ENCODE results near the gene FHOD3. TPM values are rescaled to one million over a fixed set of nuclear protein-coding genes. Genes with fewer than 3 reads are reported as not detected.
A peak's percentile ranks its signal among the peaks of the same experiment; 100 is the strongest.

FHOD3 gene
- total and polyA plus RNA-seq, 9 of the 15 experiments (the other 6 are each of a cell fraction or from before 2014, with no cell fraction given) = 0.11 TPM; not detected in 8

- TF ChIP-seq ZNF174 (CRISPR knock-in tag; IDR thresholded peaks at IDR 0.05) = no peak
Measured at GRCh38 chr18:36459203-36459602, 161.7 kb downstream of the FHOD3 start (continued).

- Histone ChIP-seq H3K4me3 (no peak overlapping the region), H3K27ac (ENCODE audit: extremely low read depth, low read depth, low read length) (no peak overlapping the region), H3K4me2 (ENCODE audit: insufficient read depth, low read length) (no peak overlapping the region), H4K20me1 (replicated peaks; ENCODE audit: control insufficient read depth, insufficient read depth, low read length) (no peaks in the 10 kb centered on the region), H3K9ac (ENCODE audit: insufficient read depth in 1 of 2, low read depth in 2 of 2, low read length in 2 of 2) (no peak overlapping the region), H2AFZ (ENCODE audit: low read depth, low read length) (no peak overlapping the region), H3K79me2 (ENCODE audit: control insufficient read depth, insufficient read depth, low read length) (no peaks in the 10 kb centered on the region), H3K36me3 (ENCODE audit: control insufficient read depth, insufficient read depth, low read length) (no peaks in the 10 kb centered on the region), H3K9me3 (replicated peaks; ENCODE audit: control insufficient read depth, insufficient read depth, low read depth, low read length) (no peaks in the 10 kb centered on the region), H3K27me3 (ENCODE audit: control insufficient read depth in 2 of 2, insufficient read depth in 2 of 2, low read length in 2 of 2) (peaks cover 3 to 5% of the 10 kb centered on the region in 2 experiments; a peak in 1 of 5 replicates), H3K9me1 (ENCODE audit: control insufficient read depth, insufficient read depth, low read length) (no peaks in the 10 kb centered on the region), H3K4me1 (replicated peaks in 1 of 2; ENCODE audit: control insufficient read depth in 2 of 2, insufficient read depth in 2 of 2, low read length in 2 of 2) (no peaks in the 10 kb centered on the region)
- 0% methylated on average over 3 of the region's 3 CpGs for WGBS (ENCODE audit: insufficient coverage, low coverage, missing lambda C conversion rate)
- ChIA-PET CTCF (ENCODE audit: low intra/inter-chr PET ratio) (no interaction called here), POLR2A (no interaction called here)
- in situ Hi-C loops (cut with MboI) (no loop called here), intact Hi-C loops (cut with micrococcal nuclease) (no loop called here)
- ATAC-seq (no peak), FAIRE-seq (no peak), DNase-seq (ENCODE audit: extremely low read depth in 1 of 4, low spot score in 3 of 4) (no peak)
- BruUV-seq (replicated peaks) = no TSS peak
- TF ChIP-seq ZNF316 (IDR thresholded peaks at IDR 0.05) = peak; percentile 80
- peak; percentile 71 for TF ChIP-seq C11orf30 (IDR thresholded peaks at IDR 0.05; ENCODE audit: low read depth)
- no peak for TF ChIP-seq ATF7 (IDR thresholded peaks at IDR 0.05)
- TF ChIP-seq ZNF444 (CRISPR knock-in tag; IDR thresholded peaks at IDR 0.05) = no peak
- no peak for TF ChIP-seq ZNF408 (CRISPR knock-in tag; IDR thresholded peaks at IDR 0.05; ENCODE audit: low read depth)
- peak; percentile 59 for TF ChIP-seq MAFF (IDR thresholded peaks at IDR 0.05; ENCODE audit: low read length)
- peak; percentile 47; the same call in 1 of the 2 replicates for TF ChIP-seq MAFK (IDR thresholded peaks at IDR 0.05; ENCODE audit: low read length)
- TF ChIP-seq MAFG (tag; conservative IDR thresholded peaks at IDR 0.05) = peak; percentile 70
Measured at GRCh38 chr18:36459786-36460185, 162.3 kb downstream of the FHOD3 start.

Data from K562 (cell line).